CD4-positive, alpha-beta T cell treated with Interleukin-1 beta for 1 hour (primary cell): Measurements from ENCODE around the gene SPATS2L.

Experiments
- DNase-seq, 2 donors: peaks; one replicate each; pipeline ENCODE4 v3.0.0-alpha.2; 2020 to 2022

SPATS2L gene

GRCh38 chr2:200472853-200473464 is 166.5 kb downstream of the SPATS2L start:
- DNase-seq = no peak

GRCh38 chr2:200475795-200476194 is 169.3 kb downstream of the SPATS2L start:
- DNase-seq = no peak

GRCh38 chr2:200476836-200477235 is 170.3 kb downstream of the SPATS2L start:
- no peak for DNase-seq

- DNase-seq = no peak
These were observed 171.2 kb downstream of the SPATS2L start for GRCh38 chr2:200477667-200478131.

DNA sequence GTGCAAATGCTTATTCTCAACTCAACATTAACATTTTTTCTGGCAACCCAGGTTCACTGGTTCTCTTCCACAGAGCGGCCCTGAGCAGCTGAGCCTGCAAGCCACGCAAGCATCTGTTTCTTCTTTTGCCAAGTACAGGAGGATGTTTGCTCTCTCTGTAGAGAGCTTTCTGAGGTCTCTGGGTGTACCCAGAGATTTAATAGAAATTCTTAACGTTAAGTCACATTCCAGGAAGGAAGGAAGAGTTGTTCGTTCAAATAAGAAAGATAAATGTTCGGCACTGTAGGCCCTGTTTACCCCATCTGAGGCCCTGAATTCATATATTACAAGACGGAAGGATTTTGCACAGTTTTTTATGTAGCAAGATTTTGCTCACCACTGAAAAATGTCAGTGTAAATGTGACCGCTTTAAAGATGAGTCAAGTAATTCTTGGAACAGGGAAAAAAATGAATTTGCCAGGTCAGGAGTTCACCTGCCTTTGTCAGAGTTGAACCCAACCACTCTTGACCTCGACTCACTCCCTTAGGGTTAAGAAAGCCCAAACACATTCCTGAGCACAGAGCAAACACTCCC is 173.3 kb downstream of the SPATS2L start:
- DNase-seq = no peak

DNA sequence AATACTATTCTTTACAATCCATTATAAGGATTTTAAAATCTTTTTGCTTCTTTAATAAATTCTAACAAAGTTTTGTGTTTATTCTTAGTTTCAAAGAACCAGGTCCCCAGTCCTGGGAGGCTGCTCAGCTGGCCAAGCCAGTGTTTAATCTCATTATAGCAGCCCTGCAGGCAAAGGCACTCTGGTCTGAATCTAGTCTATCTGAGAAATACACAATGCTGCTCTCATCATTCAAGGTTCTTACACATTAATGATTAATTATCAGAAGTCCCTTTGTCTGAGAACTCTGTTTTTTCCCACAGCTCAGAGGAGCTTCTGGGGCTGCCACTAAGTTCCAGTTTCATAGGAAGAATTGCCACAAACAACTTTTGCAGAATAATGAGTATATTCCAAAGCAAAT is 175.7 kb downstream of the SPATS2L start:
- no peak for DNase-seq

DNA sequence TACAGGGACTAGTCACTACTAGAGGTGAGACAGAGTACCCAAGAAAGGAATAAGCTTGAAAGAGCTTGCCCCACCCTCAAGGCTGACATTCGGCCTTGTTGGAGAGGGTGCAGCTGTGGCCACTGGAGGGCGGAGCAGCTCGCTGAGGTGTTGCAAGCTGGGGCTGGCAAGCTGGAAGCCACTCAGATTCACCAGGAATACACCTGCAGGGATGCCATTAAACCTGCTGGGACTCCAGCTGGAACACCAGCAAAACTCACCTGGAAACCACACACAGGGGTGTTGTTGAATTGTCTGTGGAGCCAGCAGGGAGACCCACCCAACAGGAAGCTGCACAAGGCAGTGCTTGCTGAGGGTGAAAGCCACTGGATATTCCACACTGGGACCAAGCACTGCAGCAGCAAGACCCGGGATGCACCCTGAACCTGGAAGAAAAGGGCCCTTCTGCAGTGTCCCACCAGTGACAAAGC is 177.3 kb downstream of the SPATS2L start:
- DNase-seq = no peak

DNA sequence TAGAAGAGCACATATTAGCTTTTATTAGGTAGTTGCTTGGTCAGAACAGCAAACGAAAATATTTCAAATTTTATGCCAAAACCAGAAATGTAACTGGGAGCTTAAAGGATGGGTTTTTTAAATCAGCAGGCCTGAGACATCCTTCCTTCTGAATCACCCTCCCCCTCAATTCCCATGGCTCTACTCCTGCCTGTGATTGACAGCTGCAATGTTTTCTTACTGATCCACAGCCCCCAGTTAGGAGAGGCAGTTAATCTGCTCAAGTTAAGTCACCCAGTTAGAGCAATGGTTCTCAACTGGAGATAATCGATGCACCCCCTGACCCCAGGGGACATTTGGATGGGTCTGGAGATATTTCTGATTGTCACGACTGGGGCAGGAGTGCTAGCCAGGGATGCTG is 178.4 kb downstream of the SPATS2L start:
- DNase-seq = no peak

DNA sequence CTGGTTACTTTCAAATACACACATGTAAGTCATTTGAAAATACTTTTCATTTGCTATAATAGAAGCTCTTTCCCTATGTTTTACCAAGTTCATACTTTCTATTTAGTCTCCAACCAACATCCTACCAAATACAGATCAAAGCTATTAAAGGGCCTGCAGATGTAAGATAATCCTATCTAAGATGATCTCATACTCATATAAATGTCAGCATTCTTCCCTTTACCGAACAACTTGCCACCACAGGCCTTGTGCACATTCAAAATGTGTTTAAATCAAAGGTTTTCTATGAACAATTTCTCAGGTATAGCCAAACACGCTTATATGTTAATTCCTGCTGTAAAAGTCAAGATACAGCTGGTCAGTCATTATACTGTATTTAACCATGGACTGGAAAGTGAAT is 180.0 kb downstream of the SPATS2L start:
- DNase-seq = no peak

DNA sequence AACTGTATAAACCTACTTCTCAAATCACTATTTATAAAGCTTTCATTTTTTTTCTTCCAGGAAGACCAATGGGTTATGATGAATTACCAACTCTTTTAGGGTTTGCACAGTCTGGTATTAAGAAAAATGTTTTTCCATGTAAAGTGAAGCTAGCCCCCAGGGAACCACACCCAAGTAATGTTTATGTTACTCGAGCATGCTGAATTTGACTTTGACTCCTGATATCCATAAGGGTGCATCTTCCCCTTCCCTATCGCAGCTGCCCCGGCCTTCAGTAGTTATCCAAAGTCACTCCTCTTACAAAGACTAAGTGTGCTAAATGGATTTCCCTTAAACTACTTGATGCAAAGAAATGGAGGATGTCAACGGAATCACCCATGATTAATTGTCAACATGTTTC is 181.7 kb downstream of the SPATS2L start:
- DNase-seq = no peak

- no peak for DNase-seq
These were observed 183.5 kb downstream of the SPATS2L start for GRCh38 chr2:200490001-200490400.

- no peak for DNase-seq
These were observed 186.2 kb downstream of the SPATS2L start for GRCh38 chr2:200492656-200493055.

GRCh38 chr2:200494048-200494447 is 187.6 kb downstream of the SPATS2L start:
- no peak for DNase-seq

- no peak for DNase-seq
These were observed 190.2 kb downstream of the SPATS2L start for GRCh38 chr2:200496696-200497095.

DNA sequence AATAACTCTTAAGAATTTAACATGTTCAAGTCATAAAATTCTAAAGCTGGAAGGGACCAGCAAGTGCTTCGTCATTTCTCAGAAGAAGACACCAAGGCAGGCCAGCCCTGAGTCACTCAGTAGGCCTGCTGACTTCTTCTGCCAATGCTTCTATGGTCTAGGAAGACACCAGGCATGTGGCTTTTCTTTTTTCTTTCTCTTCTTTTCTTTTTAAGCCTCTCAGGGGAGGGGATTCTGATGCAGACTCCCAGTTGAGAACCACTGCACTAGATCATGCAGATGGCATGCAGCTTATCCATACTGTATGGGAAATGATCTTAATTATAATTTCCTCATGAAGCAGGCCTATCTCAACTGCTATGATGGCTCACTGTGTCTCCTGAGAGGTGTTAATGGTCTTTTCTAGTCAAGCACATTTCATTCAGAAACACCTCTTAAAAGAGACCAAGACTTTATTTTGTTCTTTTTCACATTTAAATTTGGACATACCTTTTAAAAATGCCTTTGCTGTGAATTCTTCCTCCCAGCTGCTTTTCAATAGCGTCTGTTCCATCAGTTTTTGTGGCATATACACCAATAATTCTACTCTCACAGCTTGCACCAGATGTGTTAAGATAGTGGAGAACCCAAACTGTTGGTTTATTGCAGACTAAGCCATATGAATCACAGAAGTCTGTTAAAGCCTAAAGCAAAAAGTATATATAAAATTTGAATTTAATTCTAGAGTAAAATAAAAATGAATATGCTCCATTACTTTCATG is 192.1 kb downstream of the SPATS2L start:
- DNase-seq = no peak

- DNase-seq = no peak
These were observed 195.7 kb downstream of the SPATS2L start for GRCh38 chr2:200502196-200502595.

- no peak for DNase-seq
These were observed 200.2 kb downstream of the SPATS2L start for GRCh38 chr2:200506679-200507078.

GRCh38 chr2:200507179-200507578 is 200.7 kb downstream of the SPATS2L start:
- DNase-seq = no peak

GRCh38 chr2:200509235-200509611 is 202.7 kb downstream of the SPATS2L start:
- DNase-seq = no peak

GRCh38 chr2:200509612-200510433 is 203.3 kb downstream of the SPATS2L start, which contains the start of gene KCTD18:
Gene KCTD18, minus strand, starts transcription at chr2:200510068. Its CDS starts 3,052 bp downstream, at chr2:200507016.
- DNase-seq = peak; percentile 89 to 90

DNA sequence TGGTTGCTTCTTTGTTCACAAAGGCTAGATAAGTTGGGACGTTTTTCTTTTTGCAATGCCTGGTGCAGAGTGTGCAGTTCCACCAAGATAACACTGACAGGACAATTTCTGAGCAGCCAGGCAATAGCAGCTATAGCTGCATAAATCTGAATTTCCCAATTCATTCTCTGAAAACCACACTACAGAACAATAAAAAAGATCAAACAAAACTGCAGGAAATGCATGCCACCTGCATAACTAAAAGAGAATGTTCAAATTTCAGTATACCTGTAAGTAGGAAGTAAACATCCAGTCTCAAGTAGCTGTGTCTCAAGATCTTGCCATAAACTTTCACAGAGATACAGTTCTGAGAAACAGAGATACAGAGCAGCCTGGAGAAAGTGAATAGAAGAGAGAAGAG is 208.7 kb downstream of the SPATS2L start:
- DNase-seq = no peak

DNA sequence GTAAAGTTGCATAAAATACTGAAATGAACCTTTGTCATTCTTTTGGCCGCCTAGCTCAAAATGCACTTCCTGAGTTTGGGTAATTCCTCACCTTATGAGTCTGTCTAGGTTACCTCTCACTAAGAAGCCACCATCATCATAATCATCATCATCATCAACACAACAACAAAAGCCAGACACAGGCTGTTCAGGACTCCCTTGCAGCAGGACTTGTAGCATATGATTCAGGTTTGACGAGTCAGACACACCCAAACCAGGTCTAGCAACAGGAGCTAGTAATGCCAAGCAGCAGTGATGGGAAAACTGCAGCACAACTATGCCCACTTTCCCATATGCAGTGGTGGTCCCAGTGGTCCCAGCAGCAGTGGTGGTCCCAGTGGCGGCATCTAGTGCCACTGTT is 216.7 kb downstream of the SPATS2L start:
- DNase-seq = no peak

DNA sequence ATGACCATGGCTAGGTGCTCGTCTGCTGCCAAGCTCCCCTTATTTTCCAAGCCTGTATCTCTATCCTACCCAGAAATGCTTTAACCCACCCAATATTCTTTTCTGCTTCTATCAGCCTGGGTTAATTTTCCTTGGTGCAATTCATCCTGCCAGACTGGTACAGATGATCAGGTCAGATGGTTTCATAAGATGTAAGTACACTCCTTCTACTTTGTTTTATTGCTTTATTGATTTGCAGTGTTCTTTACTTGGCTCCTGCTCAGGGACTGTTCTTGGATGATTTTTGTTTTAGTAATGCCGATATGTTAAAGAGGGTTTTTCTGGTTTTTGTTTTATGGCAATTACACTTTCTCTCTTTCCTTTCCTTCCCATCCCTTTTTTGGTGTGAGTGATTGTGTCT is 217.1 kb downstream of the SPATS2L start:
- DNase-seq = no peak
